Measurements from ENCODE around the gene KHK.

The KHK gene

DNA sequence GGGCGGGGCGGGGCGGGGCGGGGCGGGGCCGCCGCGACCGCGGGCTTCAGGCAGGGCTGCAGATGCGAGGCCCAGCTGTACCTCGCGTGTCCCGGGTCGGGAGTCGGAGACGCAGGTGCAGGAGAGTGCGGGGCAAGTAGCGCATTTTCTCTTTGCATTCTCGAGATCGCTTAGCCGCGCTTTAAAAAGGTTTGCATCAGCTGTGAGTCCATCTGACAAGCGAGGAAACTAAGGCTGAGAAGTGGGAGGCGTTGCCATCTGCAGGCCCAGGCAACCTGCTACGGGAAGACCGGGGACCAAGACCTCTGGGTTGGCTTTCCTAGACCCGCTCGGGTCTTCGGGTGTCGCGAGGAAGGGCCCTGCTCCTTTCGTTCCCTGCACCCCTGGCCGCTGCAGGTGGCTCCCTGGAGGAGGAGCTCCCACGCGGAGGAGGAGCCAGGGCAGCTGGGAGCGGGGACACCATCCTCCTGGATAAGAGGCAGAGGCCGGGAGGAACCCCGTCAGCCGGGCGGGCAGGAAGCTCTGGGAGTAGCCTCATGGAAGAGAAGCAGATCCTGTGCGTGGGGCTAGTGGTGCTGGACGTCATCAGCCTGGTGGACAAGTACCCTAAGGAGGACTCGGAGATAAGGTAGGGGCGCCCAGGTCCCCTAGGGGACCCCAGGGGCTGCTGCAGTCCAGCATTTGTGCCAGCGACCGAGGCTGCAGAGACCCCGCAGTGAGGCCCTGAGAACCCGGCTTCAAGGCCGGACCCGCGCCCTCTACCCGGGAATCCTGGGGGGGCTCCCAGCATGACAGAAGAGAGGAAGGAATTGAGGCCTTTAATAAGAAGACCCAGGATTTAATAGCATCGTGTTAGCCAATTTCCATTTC is at the start of gene KHK:
TSS of gene KHK (plus strand) at position 49 of the 870 bp plus-strand sequence. CDS start at position 537, 488 bp downstream.
- peak; percentile 18 for DNase-seq

GRCh38 chr2:27038012-27038411 is 48.6 kb upstream of the KHK start:
- DNase-seq: no peak

DNA sequence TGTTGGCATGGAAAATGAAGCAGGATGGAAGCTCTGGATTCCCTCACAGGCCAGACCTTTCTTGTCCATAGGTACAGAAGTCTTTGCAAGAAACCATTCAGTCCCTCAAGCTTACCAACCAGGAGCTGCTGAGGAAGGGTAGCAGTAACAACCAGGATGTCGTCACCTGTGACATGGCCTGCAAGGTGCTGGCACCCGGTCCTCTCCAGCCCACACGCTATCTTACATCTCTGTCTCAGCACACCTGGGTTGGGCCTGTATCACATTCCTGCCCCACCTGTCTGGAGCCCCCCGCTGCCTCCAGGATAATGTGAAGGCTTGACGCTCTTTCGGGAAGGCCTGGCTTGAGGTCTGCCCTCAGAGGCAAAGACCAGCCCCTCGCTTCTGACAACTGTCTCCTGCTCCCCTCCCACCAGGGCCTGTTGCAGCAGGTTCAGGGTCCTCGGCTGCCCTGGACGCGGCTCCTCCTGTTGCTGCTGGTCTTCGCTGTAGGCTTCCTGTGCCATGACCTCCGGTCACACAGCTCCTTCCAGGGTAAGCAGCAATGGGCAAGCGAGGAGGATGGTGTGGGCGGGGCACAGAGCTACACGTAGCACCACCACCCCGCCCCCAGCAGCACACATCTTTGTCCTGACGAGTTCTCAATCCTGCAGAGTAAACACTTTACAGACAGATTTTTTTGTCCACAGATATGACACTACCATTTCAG is 47.8 kb upstream of the KHK start:
- no peak for DNase-seq

GRCh38 chr2:27039426-27039825 is 47.1 kb upstream of the KHK start:
- DNase-seq: no peak

- DNase-seq: no peak
Observed at GRCh38 chr2:27039871-27040270, 46.7 kb upstream of the KHK start.

- no peak for DNase-seq
Observed at GRCh38 chr2:27040282-27040681, 46.3 kb upstream of the KHK start.

- no peak for DNase-seq
Observed at GRCh38 chr2:27041752-27042151, 44.8 kb upstream of the KHK start.

DNA sequence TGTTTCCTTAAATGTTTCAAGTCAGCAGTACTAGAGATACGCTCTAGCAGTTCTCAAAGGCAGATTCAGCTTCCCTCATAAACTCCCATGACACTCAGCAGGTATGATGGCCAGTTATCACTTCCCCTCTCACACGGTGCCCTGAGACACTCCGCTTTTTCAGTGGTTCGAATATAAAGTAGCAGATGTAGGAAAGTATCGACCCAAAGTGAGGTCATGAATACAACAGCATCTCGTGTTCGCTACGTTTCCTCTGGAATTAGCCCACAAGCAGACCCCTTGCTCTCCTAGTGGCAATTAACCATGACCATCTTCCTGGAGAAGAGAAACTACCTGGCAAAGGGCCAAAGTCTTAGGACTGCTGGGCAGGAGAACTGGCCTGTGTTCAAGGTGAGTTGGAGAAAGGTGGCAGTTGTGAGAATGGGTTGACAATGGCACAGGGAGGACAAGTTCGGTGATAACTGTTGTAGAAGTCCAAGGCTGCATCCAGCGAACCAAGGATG is 44.4 kb upstream of the KHK start:
- DNase-seq: peak; percentile 31

- no peak for DNase-seq
Observed at GRCh38 chr2:27042985-27043634, 43.5 kb upstream of the KHK start.

GRCh38 chr2:27049422-27050280 is 36.9 kb upstream of the KHK start:
- DNase-seq: no peak

DNA sequence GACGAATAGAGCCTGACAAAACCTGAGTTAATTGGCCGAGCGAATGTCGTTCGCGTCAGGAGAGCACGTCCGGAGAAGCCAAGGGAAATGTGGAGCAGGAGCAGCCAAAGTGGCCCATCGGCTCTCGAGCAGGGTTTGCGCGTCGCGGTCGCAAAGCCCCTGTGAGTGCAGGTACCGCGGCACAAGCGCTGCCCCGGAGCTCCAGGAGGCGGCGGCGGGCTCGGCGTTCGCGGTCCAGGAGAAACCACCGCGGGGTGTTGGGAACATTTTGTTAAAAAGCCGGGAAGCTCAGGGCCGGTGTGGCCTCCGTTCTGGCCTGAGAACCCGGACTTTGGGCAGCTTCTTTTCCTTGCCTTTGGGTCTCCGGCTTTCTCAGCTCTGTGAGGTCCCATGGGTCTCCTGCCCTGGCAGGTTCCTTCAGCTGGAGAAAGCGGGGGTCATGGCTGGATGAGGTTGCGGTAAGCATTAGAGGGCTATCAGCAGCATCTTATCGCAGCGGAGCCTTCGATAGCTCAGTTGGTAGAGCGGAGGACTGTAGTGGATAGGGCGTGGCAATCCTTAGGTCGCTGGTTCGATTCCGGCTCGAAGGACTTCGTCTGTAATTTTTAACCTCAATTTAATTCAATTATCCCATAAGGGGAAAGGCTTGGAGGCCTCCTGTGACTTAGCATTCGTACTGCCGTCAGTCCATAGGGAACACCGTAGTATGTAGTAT is 36.1 kb upstream of the KHK start:
- DNase-seq: peak; percentile 73

GRCh38 chr2:27050996-27051901 is 35.3 kb upstream of the KHK start, which contains the start of gene AGBL5:
TSS of gene AGBL5 (plus strand) at chr2:27051668. CDS start at chr2:27052959, 1,291 bp downstream.
- DNase-seq: peak; percentile 84

DNA sequence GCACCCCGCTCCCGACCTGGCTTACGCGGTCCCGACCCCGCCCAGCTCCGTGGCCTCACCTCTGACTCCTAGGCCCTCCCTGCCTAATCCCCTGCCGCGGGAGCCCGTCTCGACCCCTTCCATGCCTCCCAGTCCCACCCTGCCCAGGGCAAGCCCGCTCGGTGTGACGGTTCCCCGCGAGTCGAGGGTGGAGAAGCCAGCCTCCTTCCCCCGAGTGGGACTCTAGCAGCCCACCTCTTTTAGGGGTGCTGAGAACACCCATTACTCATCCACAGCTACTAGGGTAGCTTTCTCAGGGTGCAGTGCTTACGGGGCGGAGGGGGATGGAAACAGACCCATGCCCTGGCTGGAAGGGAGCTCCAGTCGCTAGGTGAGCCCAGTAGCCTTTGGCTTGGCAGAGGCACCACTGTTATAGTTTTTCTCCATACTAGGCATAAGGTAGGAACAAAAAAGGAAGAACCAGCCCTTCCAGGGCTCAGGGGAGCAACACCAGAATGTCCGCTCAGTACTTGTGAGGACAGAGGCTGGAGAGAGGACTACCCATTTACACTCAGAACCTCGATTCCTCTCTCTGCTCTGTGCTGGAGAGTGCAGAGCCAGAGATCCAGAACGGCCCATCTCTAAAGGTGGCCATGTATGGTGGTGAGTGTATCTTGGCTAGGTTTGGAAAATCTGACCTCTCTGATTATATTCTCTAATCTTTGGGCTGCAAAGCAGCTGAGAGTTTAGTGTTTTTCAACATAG is 34.5 kb upstream of the KHK start:
- DNase-seq: no peak

- no peak for DNase-seq
Observed at GRCh38 chr2:27053321-27053720, 33.3 kb upstream of the KHK start.

DNA sequence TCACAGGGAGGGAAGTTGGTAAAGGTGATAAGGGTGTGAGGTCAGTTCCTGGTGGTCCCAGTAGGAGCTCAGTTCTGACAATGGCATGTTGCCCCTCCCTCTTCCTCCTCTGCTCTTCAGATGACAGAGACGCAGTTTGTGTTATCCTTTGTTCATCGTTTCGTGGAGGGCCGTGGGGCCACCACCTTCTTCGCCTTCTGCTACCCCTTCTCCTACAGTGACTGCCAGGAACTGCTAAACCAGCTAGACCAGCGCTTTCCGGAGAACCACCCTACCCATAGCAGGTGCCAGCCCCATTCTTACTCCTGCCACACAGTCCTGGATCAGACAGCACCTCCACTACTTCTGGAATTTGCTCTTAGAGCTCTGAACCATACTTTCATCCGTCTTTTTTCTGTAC is 32.8 kb upstream of the KHK start:
- no peak for DNase-seq

DNA sequence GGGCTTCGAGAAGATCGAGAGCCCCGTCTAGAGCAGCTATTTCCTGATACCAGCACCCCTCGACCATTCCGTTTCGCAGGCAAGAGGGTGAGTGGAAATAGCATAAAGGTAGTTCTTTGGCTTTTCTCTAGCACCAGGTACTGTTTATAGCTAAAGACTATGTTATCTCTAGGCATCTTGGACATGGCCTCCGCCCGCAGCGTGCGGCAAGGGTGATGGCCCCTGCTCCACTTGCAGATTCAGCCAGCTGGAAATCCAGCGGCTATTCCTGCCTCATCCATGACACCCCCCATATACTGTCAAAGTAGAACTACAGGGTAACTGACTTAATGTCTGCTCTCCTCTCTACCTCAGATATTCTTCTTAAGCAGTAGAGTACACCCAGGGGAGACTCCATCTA is 31.9 kb upstream of the KHK start:
- no peak for DNase-seq

- no peak for DNase-seq
Observed at GRCh38 chr2:27057184-27057583, 29.4 kb upstream of the KHK start.

GRCh38 chr2:27058210-27058609 is 28.4 kb upstream of the KHK start:
- DNase-seq: no peak

- no peak for DNase-seq
Observed at GRCh38 chr2:27059141-27059820, 27.3 kb upstream of the KHK start.
